ENCODE data around the gene GTF2A1.

- TF ChIP-seq, protein P1, sequence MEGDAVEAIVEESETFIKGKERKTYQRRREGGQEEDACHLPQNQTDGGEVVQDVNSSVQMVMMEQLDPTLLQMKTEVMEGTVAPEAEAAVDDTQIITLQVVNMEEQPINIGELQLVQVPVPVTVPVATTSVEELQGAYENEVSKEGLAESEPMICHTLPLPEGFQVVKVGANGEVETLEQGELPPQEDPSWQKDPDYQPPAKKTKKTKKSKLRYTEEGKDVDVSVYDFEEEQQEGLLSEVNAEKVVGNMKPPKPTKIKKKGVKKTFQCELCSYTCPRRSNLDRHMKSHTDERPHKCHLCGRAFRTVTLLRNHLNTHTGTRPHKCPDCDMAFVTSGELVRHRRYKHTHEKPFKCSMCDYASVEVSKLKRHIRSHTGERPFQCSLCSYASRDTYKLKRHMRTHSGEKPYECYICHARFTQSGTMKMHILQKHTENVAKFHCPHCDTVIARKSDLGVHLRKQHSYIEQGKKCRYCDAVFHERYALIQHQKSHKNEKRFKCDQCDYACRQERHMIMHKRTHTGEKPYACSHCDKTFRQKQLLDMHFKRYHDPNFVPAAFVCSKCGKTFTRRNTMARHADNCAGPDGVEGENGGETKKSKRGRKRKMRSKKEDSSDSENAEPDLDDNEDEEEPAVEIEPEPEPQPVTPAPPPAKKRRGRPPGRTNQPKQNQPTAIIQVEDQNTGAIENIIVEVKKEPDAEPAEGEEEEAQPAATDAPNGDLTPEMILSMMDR (IDR thresholded peaks at IDR 0.05; ENCODE audit: insufficient read depth, low read depth, low read length), result no peak
- no peak for TF ChIP-seq EZH2 (IDR thresholded peaks at IDR 0.05; ENCODE audit: insufficient read depth, low read length)
Measured at GRCh38 chr14:81169267-81169666, 51.5 kb downstream of the GTF2A1 start.

All from astrocyte (in vitro differentiated cells and primary cell).